ENCODE results near the gene ZNF407.
"Not testable (repeated sequence)": the region's sequence is repeated elsewhere in the genome, so short reads cannot be mapped to it uniquely, and the experiment has no call there.

The ZNF407 gene

DNA sequence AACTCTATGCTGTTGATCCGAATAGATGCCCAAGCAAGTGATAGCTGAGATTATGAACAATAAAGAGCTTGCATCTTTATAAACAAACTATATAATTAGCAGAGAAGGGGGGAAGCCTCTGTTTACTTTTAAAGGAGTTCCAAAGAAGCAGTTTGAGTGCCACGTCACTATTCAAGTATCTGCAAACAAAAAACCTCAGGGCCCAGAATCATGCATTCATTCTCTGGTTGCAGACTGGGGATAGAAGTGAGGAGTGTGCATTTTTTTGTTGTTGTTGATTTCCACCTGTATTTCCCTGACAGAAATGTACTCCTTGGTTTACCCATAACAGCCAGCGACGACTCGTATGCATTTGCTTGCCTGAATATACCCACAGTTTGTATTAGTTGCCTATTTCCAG lies 347.0 kb downstream of the ZNF407 start:
- no peak for DNase-seq

DNA sequence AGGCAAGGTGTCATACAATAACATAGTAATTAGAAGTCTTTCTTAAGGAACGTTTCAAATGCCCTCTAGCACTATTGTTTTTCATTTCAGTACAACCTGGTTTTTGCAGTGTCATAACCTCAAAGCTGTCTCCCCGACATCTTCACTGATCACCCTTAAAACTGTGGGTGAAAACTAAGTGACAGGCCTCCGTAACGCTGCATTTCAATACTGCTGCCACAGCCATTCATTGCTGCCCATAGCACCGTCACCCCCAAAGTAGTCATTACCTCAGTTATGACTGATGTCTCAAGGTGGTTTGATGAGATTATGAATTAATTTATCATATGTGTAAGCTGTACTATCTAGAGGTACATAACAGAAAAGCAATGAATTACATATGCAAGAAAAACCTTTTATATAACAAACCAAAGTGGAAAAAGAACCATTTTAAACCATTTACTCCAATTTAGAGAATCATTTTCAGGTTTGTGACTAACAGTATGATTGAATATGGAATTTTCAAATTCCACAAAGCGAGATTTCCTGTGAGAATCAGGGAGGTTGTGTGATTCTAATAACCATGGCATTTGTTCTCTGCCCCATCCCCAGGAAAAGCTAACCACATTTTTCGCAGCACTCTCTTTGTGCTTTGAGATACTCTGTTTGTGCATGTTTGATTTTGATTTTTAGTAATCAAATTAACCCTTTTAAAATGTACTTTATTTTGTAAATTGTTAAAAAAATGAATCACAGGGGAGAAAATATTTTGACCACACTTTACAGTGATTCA lies 348.3 kb downstream of the ZNF407 start:
- DNase-seq: no peak

DNA sequence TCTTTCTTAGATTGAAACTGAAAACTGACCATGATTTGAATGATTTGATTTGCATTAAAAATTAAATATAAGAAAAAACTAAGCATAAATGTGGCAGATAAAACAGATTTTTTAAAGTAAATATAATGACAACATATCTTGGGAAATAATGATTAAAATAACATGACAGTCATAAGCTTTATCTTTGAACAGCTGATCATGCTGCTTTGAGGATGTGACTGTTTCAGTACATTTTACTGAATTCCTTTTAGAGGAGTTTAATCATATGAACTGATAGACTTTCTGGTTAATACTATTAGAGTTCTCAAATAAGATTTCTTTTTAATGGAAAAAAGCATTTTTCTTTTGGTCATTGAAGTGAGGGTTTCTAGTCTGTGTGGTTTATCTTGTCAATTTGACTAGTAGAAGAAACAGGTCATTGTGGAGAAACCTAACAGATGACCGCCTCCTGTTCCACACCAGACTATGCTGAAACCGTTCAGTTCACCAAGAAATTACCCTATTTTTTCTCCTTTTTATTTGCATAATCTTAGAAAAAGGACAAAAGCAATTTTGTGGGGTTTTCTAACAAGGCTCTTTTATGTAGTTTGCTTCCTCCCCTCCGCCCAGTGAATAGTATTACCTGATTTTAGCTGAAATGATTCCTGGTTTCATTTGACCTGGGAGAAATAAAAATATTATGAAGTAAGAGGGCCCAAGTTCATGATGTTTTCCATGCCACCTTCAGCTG lies 349.1 kb downstream of the ZNF407 start:
- DNase-seq: no peak

DNA sequence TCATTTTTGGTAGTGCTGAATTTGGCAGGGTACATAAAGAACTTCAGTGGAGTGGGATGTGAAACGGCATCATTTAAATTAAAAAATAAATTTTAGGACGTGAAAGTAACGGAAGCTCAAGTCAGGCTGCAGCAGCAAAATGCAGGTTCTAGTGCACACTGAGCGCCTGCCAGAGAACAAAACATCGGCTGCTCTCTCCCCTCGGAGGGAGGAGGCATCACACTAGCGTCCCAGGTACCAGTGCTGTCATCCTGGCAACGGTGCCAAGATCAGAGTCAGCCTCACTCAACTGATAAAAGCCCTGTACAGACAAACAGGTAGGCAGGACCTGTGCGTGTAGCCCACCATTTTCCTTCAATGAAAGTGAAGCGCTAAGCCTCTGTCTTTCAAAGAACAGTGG lies 349.7 kb downstream of the ZNF407 start:
- DNase-seq: no peak

DNA sequence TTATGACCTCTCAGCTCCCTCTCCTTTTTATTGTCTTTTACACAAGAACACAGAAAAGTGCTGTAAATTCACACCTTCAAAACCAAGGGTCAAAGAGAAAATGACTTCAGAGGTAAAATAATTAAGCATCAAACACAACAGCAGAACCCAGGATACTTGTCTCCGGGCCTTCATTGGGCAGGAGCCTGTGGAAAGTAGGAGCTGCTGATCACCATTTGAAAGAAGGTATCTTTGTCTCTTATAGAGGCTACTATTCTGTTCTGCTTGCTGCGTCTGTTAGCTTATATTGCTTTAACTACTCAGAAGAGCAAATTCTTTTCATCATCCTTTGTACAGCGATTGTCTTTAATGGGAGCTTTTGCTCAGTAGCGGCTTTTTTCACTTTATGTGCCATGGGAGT lies 350.2 kb downstream of the ZNF407 start:
- DNase-seq: no peak

DNA sequence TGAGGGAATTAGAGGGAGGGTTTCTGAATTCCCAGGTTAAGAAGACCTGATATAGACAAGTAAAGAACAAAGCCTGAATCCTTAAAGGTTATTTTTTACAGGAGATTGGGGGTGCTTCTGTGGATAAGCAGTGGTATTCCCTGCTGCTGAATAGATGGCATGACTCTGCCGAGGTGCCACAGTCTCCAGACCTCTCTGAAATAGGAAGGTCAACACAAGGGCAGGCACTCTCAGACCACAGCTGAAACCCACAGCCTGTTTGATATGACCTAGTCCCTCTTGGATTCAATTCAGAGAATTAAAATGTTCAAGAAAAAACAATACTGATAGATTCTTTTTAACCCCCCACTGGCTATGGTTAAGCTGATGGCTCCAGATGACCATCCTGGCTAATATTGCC lies 351.9 kb downstream of the ZNF407 start:
- no peak for DNase-seq

DNA sequence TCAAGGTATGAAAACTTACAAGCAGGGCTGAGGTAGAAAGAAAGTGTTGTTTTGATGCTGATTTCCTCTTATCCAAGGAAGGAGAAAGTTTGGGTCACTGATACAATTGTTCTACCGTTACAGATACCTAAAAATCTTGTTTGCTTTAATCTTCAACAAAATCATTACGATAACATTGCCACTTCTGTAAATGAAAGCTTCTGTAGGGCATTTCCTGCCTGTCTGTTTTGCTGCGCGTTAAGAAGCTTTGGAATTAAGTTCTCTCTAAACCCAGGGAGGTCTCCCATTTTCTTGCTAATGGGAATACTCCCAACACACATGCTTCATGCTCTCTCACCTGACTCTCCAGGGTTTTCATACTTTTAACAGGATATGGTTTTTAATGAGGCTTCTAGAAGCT lies 352.8 kb downstream of the ZNF407 start:
- no peak for DNase-seq

DNA sequence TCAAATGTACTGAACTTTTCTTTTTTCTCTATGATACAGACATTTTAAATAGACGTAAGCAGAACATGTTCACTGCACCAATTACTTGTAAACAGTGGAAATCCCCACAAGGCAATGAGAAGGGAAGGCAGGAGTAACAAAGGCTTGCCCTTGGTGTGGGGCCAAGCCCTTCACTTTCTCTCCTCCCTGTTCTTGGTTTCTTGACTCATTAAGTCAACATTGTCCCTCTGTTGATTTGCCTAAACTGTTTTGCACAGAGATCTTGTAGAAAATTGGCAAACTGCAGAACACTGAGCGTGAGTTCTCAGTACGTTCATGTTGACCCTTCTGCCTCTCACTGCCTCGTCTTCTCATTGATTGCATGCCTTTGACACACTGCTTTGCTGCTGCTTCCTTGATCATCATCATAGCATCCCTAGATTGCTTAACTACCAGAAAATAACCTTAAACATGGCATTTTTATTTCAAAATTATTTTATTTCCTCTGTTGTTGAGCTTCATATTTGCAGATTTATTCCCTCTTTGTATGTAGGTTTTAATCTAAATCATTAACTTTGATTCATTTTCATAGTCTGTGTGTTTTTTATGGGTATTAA lies 353.6 kb downstream of the ZNF407 start:
- no peak for DNase-seq

DNA sequence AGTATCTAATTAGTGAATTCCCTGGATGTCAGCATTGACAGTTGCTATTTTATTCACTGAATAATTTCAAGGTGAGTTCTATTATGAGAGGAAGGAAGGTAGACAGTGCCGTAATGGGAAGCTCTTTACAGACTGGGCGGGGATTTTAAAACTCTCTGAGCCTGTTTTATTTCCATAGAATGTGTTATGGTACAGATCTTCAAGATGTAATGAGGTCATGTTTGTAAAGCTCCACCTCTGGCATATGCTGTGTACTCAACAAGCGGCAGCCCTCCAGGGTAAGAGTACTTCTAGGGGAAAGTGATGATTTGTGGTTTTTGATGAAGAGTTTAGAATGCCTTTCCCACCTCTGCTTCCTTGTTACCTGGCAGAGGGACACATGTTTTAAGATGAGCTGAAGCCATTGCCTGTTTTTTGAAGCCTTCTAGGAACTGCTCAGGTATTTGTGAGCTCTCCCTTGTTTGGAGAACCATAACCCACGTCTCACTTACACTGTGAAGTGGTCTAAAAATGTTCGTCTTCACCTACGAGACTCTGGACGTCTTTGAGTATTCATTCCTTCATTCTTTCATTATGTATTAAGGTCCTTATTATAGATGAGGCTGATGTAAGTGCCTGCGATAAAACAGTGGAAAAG lies 360.0 kb downstream of the ZNF407 start:
- DNase-seq: no peak

DNA sequence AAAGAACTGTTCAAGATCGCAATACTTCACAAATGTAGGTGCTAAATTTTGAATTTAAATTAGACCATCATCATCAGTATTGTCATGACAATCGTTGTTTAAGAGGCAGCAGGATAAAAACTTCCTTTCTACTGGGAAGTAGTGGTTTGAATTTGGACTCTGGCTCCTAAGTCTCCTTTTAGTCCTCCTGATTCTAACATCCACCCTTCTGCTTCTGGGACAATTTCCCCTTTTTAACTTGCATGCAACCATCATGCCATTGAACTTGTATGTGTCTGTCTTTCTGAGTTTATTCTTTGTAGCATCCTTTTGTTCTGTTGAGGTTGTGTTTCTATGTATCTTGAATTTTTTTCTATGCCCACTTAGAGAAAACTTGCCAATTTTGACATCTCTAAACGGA lies 361.5 kb downstream of the ZNF407 start:
- DNase-seq: no peak

DNA sequence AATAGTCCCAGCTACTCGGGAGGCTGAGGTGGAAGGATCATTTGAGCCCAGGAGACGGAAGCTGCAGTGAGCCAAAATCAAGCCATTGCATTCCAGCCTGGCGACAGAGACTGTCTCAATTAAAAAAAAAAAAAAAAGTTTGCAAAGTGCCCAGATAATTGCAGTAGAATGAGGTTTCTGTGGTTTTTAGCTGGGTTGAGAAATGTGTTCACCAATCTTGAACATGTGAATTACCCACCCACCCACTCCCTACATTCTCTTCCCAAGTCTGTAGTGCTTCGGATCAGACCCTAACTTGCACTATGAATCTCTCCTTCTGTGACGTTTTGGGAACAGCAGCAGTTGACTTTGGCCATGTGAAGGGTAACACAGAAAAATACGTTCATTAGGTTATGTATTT lies 363.9 kb downstream of the ZNF407 start:
- DNase-seq: no peak

DNA sequence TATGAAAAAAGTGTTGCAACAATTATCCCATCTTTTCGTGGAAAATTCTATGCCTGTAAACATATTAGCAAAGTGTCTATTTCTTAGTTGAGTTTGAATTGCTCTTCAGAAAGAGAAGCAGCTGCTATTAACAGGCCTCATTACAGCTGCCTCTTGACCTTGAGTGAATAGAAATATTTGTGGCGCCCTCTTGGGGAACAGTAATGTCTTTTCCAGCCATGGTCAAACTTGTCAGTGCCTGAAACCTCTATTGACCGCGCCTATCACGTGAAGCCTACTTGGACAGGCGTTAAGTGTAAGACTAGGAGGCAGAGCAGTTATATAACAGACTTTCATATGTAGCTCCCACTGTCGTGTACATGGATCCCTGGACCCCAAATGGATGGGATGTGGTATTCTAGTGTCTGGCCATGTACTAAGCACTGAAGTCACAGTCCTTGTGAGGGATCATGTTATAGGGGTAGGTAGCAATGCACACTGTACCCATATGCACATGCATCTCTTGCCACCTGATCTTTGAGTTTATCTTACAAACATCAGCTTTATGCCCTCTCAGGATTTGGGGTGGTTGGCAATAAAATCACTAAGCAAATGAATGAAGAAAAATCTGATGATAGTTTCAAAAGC lies 366.3 kb downstream of the ZNF407 start:
- DNase-seq: no peak

DNA sequence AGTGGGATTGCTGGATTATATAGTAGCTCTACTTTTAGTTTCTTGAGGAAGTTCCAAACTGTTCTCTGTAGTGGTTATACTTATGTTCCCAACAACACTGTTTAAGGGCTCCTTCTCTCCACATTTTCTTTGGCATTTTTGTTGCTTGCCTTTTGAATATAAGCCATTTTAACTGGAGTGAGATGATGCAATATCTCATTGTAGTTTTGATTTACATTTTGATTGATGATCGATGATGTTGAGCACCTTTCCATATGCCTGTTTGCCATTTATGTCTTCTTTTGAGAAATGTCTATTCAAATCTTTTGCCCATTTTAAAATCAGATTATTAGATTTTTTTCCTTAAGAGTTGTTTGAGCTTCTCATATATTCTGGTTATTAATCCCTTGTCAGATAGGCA lies 368.0 kb downstream of the ZNF407 start:
- no peak for DNase-seq

DNA sequence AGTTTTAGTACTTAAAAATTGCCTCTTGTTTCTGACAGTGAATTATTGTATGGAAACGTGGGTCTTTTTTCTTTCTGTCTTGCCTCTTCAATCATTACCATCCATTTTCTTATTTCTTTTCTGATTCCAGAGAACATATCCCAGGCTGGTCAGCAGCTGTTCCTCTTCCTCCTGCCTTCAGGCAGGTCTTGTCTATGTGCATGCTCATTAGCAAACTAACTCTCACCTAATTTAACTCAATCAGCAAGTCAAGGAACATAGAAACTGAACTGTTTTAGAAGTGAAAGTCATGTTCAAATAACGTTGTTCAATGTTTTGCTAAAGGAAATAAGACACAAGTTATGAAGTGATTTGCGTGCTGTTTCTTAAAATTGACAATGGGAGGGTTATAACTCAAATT lies 369.8 kb downstream of the ZNF407 start:
- DNase-seq: no peak

DNA sequence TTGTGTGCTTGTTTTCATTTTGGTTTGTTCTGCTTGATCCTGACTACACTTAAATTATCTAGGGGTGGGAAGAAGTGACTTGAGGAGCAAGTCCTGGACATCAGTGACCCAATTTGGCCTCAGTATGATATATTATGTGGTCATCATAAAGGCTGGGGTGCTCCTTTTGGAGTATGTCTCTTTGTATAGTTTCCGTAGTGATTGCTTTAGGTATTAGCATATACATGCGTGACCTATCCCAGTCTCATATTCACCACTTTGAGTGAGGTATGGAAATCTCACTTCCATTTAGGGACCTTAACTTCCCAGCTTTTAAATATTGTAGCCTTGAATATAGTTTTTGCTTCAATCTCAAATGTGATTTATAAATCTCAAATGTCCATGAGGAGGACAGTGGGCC lies 370.3 kb downstream of the ZNF407 start:
- no peak for DNase-seq

DNA sequence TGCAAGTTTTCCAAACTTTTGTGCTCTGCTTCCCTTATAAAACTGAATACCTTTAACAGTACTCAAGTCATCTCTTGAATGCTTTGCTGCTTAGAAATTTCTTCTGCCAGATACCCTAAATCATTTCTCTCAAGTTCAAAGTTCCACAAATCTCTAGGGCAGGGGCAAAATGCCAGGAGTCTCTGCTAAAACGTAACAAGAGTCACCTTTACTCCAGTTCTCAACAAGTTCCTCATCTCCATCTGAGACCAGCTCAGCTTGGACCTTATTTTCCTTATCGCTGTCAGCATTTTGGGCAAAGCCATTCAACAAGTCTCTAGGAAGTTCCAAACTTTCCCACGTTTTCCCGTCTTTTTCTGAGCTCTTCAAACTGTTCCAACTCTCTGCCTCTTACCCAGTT lies 373.7 kb downstream of the ZNF407 start:
- not testable (repeated sequence) for DNase-seq

DNA sequence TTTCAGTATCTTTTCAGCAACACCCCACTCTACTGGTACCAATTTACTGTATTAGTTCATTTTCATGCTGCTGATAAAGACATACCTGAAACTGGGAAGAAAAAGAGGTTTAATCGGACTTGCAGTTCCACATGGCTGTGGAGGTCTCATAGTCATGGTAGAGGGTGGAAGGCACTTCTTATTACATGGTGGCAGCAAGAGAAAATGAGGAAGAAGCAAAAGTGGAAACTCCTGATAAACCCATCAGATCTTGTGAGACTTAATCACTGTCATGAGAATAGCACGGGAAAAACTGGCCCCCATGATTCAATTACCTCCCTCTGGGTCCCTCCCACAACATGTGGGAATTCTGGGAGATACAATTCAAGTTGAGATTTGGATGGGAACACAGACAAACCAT lies 374.1 kb downstream of the ZNF407 start:
- not testable (repeated sequence) for DNase-seq

DNA sequence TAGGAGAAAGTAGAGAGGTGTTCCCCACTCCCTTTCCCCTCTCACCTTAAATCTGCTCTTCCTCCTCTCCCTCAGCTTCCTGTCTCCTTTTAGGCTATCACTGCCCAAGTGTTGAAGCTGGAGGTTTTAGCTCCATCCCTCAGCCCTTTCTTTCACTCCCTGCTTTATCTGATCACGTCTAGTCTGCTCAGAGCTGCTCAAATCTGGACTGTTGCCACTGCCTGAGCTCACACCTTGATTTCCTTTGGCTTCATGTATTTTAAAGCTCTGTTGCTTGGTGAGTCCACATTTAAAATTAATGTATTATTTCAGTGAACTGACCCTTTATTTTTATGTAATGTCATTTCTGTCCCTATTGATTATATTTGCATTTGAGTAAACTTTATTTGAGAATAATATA lies 374.7 kb downstream of the ZNF407 start:
- DNase-seq: no peak

DNA sequence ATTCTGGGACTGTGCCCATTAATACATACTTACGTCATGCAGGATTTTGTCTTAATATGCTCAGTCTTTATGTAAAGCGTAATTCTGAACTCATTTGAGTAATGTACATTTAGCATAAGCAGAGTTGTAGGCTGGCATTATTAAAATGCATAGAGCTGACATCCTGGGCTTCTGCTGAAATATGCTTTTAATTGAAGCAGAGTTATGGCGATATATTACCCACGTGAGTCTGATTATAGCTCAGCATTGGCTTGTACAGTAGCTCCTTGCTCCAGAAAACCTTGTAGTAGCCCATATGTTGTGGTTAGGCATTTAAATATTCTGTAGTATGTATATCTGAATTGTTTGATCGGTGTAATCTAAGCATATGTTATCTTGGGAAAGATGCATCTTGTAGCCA lies 377.3 kb downstream of the ZNF407 start:
- no peak for DNase-seq

DNA sequence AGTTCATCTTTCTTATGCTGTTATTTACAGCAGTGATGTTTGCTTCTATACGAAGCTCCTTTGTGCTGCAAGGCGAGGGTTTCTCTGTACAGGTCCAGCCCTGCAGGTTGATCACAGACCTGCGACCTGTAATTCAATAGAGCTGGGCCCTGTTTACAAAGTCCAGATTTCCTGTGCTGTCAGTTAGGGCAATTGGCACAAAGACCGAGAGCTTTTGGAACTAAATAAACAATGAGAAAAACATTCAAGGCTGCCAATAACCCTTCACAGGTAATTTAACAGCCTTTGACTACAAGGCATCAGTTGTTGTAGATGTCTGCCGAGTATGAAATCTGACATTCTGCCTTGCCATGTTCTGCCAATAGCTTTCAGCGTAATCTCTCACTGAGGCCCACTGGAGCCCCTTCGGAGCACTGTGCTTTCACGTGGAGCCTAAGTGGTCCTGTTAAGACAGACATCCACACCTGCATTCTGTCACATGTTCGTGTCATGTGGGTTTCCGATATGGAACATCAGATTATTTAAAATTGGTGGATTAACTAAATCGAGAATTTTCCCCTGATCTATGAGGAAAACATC lies 378.8 kb downstream of the ZNF407 start:
- no peak for DNase-seq

DNA sequence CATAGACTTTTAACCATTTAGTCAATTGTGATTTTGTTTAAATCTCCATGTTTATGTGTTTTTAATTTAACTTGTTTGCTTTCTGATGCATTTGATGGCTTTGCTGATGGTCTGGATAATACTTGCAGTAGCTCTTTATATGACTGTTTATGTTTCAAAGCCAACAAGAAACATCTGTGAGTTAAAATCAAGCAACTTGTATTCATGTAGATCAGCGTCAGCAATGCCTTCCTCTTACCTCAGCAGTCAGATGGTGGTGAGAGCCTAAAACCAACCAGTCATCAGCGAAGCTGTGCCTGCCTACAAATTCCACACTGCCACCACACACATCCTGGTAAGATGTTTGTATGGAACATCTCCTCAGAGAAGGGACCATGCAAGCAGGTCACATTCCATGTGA lies 379.4 kb downstream of the ZNF407 start:
- DNase-seq: no peak

DNA sequence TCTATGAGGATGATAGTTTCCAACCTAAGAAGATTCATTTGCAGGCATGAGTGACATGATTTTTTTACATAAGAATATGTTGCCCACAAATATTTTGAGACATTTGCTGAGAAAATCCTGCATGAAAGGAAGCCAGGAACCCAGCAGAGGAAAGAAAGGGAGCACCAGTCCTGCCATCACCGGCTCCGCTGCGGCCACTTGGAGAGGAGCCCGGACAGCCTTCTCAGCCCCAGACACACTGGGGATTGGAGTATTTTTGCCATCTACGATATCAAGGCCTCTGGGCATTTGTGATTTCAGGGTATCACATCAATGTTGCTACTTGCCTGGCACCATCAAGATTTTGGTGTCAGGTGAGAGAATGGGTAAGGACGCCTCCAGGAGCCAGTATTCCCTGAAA lies 383.0 kb downstream of the ZNF407 start:
- no peak for DNase-seq

DNA sequence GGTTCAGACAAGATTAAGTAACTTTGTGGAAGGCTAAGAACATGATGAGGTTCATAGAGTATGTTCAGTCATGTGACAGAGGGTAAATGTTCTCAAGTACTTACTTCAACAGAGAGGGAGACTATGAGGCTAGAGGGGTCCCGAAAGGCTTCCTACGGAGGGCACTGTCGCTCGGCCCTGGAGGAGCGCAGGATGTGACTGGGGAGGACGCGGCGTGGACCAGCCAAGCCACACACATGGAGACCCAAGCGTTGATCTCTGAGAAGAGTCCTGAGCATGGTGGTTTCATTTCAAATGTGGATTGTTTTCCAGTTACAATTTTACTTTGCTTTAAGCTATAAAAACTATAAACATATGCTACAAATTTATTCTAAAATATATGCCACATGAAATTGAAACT lies 383.8 kb downstream of the ZNF407 start:
- no peak for DNase-seq
